Panc1 (cell line): ENCODE data around the gene HCFC1. TPM values are rescaled to one million over a fixed set of nuclear protein-coding genes. Genes with fewer than 3 reads are reported as not detected.
A peak's percentile ranks its signal among the peaks of the same experiment; 100 is the strongest.

Source experiments
- ATAC-seq: fragments of 200-7000 bp; cut with Tn5 transposase; 2 replicates; pipeline ENCODE4 v1.9.1; 2020; ENCODE audit warnings: mild to moderate bottlenecking, moderate library complexity
- BruUV-seq: library from RNA; stranded (reverse); fragments of 400-500 nt; replicated peaks from 2 replicates; lab custom pipeline; 2021; lab: Mats Ljungman, UMichigan
- CTCF ChIA-PET: fragments of 300-600 bp; sonication (Branson Sonifier 250); formaldehyde crosslinking; loops from one replicate; lab custom pipeline; 2022; ENCODE audit warnings: antibody characterized with exemption; lab: Charles Lee
- POLR2A ChIA-PET: fragments of 300-600 bp; sonication (Branson Sonifier 250); formaldehyde crosslinking; loops from one replicate; lab custom pipeline; 2022; ENCODE audit warnings: antibody characterized with exemption; lab: Charles Lee
- DNase-seq: peaks from one replicate; pipeline ENCODE4 v3.0.0-alpha.2; 2010; ENCODE audit warnings: low read depth, low spot score
- H3K27ac ChIP-seq: 2 replicates; pipeline ENCODE4 v1.5.1; 2011; ENCODE audit warnings: mild to moderate bottlenecking, low read length, inconsistent platforms
- H3K27me3 ChIP-seq: fragments of 200-500 bp; sonication (Bioruptor generic); 2 replicates; pipeline ENCODE4 v1.6.0; 2014; ENCODE audit warnings: low read length, inconsistent platforms; ENCODE audit not compliant: control insufficient read depth, insufficient read depth
- H3K36me3 ChIP-seq: fragments of 200-500 bp; sonication (Bioruptor generic); 2 replicates; pipeline ENCODE4 v1.5.1; 2014; ENCODE audit warnings: inconsistent platforms, mild to moderate bottlenecking, low read length, moderate library complexity; ENCODE audit not compliant: control insufficient read depth, insufficient read depth
- H3K4me1 ChIP-seq: 2 replicates; pipeline ENCODE4 v1.5.1; 2011; ENCODE audit warnings: inconsistent platforms, mild to moderate bottlenecking, low read length, moderate library complexity; ENCODE audit not compliant: control insufficient read depth, insufficient read depth
- H3K4me3 ChIP-seq, 2 experiments: 2 replicates each; pipeline ENCODE4 v1.5.1; 2011 to 2012; ENCODE audit warnings: low read depth in 2 of 2, low read length in 2 of 2, mild to moderate bottlenecking in 2 of 2, inconsistent platforms in 1 of 2, moderate library complexity in 1 of 2
- H3K9me3 ChIP-seq: fragments of 200-500 bp; sonication (Bioruptor generic); 2 replicates; pipeline ENCODE4 v1.5.1; 2014; ENCODE audit warnings: low read depth, mild to moderate bottlenecking, inconsistent platforms, low read length, moderate library complexity; ENCODE audit not compliant: control insufficient read depth, insufficient read depth
- POLR2AphosphoS5 ChIP-seq: IDR thresholded peaks from 2 replicates; pipeline ENCODE4 v1.6.1; 2012; ENCODE audit warnings: mild to moderate bottlenecking, low read depth, low read length, moderate library complexity
- REST ChIP-seq, 2 experiments: IDR thresholded peaks; 2 replicates each; pipeline ENCODE4 v1.6.1; 2011 to 2012; ENCODE audit warnings: low read depth in 2 of 2, control low read depth in 1 of 2, low read length in 1 of 2, mild to moderate bottlenecking in 1 of 2, moderate library complexity in 1 of 2; ENCODE audit not compliant: insufficient read depth in 1 of 2
- SIN3A ChIP-seq: IDR thresholded peaks from 2 replicates; pipeline ENCODE4 v1.6.1; 2012; ENCODE audit warnings: low read depth, mild to moderate bottlenecking, low read length, moderate library complexity, borderline replicate concordance; ENCODE audit not compliant: insufficient read depth
- TCF7L2 ChIP-seq: IDR thresholded peaks from 2 replicates; pipeline ENCODE4 v1.6.1; 2011; ENCODE audit warnings: mild to moderate bottlenecking, low read depth, low read length, inconsistent platforms
- in situ Hi-C: cut with HindIII; loops from 2 replicates; pipeline ENCODE4 v1.10.0; 2016; ENCODE audit warnings: low sequenced_read_pairs, low pct_unique_long_range_greater_than_20kb
- intact Hi-C: fragments of 100-400 bp; cut with micrococcal nuclease; formaldehyde crosslinking; loops from one replicate; pipeline ENCODE4 v1.10.0; 2022; ENCODE audit not compliant: unreplicated experiment
- total RNA-seq: library from RNA; stranded (reverse); gene quantifications from one replicate; pipeline ENCODE4 v1.2.1, GENCODE V29; 2021; ENCODE audit not compliant: unreplicated experiment
- TF ChIP-seq, protein P1 (sequence below): fragments of 450-650 bp; IDR thresholded peaks from 2 replicates; pipeline ENCODE4 v1.5.1; 2017; ENCODE audit warnings: mild to moderate bottlenecking

The HCFC1 gene
- total RNA-seq, 1 experiment from 2014 or later = 113 TPM

DNA sequence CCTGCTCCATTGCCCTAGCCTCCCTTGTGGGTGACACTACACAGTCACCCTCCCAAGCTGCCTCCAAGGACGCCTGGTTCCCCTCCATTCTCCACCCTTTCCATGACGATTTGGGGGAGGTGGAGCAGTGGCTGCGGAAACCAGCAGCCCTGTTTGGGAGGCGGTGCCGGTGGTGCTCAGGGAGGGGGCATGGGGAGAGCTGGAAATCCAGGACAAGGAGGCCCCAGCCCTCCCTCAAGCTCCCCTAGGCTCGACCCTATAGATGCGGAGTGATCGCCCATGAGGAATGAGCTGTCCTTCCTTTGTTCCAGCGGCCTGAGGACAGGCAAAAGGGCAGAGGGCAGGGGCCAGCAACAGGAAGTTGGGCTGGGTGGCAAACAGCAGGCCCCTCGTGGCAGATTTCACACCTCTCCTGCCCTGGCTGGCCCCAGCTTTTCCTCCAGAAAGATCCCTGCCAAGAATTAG is 23.6 kb downstream of the HCFC1 start:
- Histone ChIP-seq H3K36me3 (peaks cover 2% of the 10 kb centered on the region), H3K27me3 (no peaks in the 10 kb centered on the region), H3K4me3 (no peak overlapping the region), H3K9me3 (no peaks in the 10 kb centered on the region), H3K4me1 (peaks cover 22% of the 10 kb centered on the region), H3K27ac (peak overlapping the region; percentile 56)
- no TSS peak for BruUV-seq
- intact Hi-C loops = no loop called here
- ChIA-PET CTCF (interaction anchor here (4.8 kb wide), 1 partner anchor 23 kb away, joined by 45 read pairs; the partner anchor contains the start of gene ARHGAP4), POLR2A (interaction anchor here (1.6 kb wide), 1 partner anchor 20 kb away, joined by 5 read pairs; no protein-coding TSS in a partner anchor)
- no peak for DNase-seq
- in situ Hi-C loops = no loop called here
- TF ChIP-seq POLR2AphosphoS5 (no peak), SIN3A (no peak), TCF7L2 (no peak), REST (IDR thresholded peaks at IDR 0.05; ENCODE audit: insufficient read depth in 1 of 2, low read depth in 2 of 2, low read length in 1 of 2) (no peak)
- TF ChIP-seq, protein P1, sequence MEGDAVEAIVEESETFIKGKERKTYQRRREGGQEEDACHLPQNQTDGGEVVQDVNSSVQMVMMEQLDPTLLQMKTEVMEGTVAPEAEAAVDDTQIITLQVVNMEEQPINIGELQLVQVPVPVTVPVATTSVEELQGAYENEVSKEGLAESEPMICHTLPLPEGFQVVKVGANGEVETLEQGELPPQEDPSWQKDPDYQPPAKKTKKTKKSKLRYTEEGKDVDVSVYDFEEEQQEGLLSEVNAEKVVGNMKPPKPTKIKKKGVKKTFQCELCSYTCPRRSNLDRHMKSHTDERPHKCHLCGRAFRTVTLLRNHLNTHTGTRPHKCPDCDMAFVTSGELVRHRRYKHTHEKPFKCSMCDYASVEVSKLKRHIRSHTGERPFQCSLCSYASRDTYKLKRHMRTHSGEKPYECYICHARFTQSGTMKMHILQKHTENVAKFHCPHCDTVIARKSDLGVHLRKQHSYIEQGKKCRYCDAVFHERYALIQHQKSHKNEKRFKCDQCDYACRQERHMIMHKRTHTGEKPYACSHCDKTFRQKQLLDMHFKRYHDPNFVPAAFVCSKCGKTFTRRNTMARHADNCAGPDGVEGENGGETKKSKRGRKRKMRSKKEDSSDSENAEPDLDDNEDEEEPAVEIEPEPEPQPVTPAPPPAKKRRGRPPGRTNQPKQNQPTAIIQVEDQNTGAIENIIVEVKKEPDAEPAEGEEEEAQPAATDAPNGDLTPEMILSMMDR = no peak
- ATAC-seq = peak; percentile 15

GRCh38 chrX:153947009-153947769 is 24.4 kb downstream of the HCFC1 start:
- TF ChIP-seq POLR2AphosphoS5 (peak; percentile 18; the same call in 1 of the 2 replicates), TCF7L2 (no peak)
- TF ChIP-seq, protein P1 = no peak
- POLR2A ChIA-PET = interaction anchor here (1.6 kb wide), 1 partner anchor 19 kb away, joined by 5 read pairs; no protein-coding TSS in a partner anchor
- CTCF ChIA-PET = interaction anchor here (0.6 to 4.8 kb wide), 9 partner anchors 12 to 181 kb away, joined by 3 to 45 read pairs (median 4); partner anchors contain the start of genes ARHGAP4 and NAA10
- H3K36me3 ChIP-seq = no peaks in the 10 kb centered on the region; the same call in none of the 2 replicates
- no TSS peak for BruUV-seq
- in situ Hi-C loops = no loop called here
- no peak for DNase-seq
- peak overlapping the region; percentile 56 for H3K27ac ChIP-seq
- peak; percentile 90 for ATAC-seq
- intact Hi-C loops = loop anchor here (2.0 kb wide), 1 partner anchor 22 kb away; no protein-coding TSS in a partner anchor
- H3K4me1 ChIP-seq = peaks cover 22% of the 10 kb centered on the region
- no peaks in the 10 kb centered on the region for H3K9me3 ChIP-seq
- no peak overlapping the region for H3K4me3 ChIP-seq
- no peaks in the 10 kb centered on the region for H3K27me3 ChIP-seq
